NCI-H69 (cell line): Measurements from ENCODE around the gene MAN2A1.
"Not testable (repeated sequence)": the region's sequence is repeated elsewhere in the genome, so short reads cannot be mapped to it uniquely, and the experiment has no call there.

Experiments
- DNase-seq: peaks from one replicate; lab custom pipeline; 2025; lab: John Stamatoyannopoulos, UW

The MAN2A1 gene

DNA sequence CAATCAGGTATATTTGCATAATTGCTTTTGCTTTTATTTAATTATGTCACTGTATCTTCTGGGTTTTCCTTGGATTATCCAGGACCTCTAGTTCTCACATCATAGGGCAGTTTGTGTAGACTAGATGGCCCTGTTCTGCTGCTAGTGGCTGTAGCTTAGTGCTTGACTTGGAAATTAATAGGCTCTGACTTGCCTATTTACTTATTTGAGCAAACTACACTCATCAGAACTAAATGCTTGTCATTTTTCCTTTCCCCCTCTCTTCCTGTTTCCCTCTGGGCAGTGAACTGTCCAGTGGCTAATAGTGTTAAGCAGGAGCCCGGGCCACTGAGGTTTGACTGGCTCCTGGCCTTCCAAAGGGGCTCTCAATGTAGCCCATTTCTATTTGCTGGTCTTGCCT is 135.7 kb downstream of the MAN2A1 start:
- no peak for DNase-seq

DNA sequence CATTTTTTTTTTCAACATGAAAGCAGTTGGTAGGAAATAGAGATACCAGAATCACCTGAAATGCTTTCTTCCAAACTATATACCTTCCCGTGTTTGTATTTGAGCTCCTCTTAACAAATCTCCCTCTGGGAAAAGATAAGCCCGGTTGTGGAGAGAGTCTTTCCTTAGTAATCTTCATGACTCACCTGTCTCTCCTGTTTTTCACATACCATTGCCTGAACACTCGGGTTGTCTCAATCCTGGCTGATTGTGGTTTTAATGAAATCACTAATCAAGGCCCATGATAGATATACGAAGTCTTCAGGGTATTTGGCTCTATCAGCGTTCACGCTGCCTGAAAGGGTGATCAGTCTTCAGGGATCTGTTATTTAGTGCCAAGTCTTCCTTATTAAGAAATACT is 136.7 kb downstream of the MAN2A1 start:
- no peak for DNase-seq

DNA sequence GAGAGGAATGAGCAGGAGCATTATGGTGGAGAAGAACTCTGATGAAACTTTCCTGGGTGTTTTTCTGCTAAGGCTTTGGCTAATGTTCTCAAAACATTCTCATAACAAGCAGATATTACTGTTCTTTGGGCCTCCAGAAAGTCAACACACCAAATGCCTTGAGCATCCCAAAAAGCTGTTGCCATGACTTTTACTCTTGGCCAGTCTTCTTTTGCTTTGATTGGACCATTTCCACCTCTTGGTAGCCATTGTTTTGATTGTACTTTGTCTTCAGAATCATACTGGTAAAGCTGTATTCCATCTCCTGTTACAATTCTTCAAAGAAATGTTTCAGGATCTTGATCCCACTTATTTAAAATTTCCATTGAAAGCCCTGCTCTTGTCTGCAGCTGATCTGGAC is 139.6 kb downstream of the MAN2A1 start:
- no peak for DNase-seq

DNA sequence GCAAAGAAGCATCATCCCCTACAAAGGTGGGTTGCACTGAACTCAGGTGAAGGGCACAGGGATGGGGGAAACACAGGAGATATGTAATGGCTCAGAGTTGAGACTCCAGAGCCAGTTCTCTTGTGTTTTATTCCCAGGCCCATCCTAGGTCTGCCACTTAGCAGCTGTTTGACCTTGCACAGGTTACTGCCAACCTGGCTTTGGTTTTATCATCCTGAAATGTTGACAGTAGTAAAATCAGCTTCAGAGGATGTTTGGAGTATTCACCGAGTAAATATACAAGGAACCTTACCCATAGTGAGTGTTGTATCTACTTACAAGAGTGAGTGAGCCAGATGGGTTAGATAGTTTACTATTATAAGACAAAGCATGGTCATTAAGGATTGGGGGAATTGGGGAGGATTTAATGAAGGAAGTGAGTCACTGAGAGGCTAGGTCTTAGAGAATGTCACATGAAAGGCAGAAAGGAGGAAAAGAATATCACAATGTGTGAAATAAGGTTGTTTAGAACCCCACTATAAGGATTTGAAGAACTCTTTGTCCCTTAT is 141.3 kb downstream of the MAN2A1 start:
- peak; percentile 28 for DNase-seq

DNA sequence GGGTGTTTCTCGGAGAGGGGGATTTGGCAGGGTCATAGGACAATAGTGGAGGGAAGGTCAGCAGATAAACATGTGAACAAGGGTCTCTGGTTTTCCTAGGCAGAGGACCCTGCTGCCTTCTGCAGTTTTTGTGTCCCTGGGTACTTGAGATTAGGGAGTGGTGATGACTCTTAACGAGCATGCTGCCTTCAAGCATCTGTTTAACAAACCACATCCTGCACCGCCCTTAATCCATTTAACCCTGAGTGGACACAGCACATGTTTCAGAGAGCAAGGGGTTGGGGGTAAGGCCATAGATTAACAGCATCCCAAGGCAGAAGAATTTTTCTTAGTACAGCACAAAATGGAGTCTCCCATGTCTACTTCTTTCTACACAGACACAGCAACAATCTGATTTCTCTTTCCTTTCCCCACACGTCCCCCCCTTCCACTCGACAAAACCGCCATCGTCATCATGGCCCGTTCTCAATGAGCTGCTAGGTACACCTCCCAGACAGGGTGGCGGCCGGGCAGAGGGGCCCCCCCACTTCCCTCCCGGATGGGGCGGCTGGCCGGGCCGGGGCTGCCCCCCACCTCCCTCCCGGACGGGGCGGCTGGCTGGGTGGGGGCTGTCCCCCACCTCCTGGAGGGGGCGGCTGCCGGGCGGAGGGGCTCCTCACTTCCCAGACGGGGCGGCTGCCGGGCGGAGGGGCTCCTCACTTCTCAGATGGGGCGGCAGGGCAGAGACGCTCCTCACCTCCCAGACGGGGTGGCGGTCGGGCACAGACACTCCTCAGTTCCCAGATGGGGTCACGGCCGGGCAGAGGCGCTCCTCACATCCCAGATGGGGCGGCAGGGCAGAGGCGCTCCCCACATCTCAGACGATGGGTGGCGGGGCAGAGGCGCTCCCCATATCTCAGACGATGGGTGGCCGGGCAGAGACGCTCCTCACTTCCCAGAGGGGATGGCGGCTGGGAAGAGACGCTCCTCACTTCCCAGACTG is 142.8 kb downstream of the MAN2A1 start:
- not testable (repeated sequence) for DNase-seq

DNA sequence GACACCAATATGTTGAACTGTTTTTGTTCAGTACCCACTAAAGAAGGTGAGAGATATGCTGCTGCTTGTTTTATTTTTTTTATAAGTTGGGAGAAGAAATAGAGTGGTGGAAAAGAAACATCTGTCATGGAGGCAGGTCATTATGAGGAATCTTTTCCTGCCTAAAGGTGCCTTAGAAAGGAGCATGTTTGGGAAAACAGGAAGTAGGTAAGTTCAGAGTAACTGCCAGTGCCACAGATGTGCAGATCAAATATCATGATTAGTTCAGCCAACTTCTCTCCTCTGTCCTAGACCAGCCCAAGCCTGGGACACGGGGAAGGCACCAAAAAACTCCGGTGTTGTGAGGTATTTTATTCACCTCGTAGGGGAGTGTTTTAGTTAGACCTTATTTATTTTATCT is 144.2 kb downstream of the MAN2A1 start:
- no peak for DNase-seq

DNA sequence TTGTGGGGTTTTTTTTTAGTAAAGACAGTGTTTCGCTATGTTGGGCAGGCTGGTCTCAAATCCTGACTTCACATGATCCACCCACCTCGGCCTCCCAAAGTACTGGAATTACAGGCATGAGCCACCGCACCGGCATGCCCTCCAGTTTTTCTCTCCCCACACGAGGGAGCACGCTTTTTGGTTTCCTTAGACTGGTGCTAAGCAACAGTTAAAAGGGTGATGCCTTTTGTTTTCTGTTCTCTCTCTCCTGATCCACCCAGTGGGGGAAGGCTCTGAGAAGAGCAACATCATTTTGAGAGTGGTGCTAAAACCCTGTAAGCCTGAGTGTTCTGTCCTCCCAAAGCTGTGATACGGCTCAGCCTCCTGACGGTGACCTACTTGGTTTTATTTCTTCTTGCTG is 146.6 kb downstream of the MAN2A1 start:
- no peak for DNase-seq

DNA sequence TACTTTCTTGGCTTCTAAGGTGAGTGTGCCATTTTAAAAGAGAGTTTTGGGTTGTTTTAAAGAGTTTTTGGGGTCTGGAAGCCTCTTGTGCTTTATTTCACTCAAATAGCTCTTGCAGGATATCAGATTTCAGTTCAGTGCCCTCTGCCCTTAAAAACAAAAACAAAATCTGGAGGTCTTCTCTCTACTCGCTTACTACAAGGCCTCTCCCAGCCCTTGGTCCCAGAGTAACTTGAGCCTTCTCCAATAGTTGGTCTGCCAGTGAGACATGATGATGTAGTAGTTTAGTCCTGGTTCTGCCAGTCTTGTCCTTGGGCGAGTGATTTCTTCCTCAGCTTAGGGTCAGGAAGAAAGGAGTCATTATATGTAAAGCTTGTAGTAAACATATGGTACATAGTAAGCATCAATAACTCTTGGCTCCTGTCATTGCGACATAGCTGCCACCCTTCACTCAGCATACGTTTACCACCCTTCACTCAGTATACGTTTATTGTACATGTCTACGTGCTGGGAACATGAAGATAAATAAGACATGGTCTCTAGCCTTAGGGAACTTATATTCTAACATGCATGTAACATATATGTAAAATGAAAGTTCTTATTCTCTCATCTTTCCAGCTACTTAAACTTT is 147.6 kb downstream of the MAN2A1 start:
- DNase-seq = no peak

DNA sequence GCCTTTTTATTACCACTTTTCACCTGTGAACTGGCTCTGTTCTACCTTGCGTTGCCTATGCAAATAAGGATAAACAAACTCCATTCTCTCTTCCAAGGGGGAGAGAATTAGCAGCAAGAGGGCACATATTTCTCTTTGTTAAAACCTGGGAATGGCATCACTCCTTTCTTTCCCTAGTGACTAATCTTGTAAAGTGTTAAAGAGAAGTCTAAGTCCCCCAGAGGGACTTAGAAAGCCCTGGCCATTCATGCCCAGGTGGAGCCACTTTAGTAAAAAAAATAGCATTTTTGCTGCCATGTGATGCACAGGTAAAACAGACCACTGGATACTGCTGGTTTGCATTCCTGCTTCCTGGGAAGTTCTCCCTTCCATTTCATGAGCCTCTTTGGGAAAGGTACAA is 148.4 kb downstream of the MAN2A1 start:
- no peak for DNase-seq

DNA sequence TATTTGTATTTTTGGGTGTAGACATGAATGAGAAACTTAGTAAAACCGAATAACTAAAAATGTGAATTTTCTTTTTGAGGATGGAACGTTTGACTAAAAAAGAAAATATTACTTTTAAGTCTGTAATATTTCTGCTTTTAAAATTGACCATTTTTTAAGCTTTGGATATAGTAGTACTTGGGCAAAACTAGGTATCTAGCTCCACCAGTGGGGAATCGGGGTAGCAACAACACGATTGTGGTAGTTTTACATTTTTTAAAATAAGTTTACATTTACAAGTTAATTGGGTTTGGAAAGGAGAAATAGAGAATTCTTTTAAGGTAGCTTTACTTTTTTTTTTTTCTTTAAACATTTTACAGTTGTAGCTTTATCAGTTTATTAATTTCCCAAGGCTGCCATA is 154.4 kb downstream of the MAN2A1 start:
- DNase-seq = no peak

DNA sequence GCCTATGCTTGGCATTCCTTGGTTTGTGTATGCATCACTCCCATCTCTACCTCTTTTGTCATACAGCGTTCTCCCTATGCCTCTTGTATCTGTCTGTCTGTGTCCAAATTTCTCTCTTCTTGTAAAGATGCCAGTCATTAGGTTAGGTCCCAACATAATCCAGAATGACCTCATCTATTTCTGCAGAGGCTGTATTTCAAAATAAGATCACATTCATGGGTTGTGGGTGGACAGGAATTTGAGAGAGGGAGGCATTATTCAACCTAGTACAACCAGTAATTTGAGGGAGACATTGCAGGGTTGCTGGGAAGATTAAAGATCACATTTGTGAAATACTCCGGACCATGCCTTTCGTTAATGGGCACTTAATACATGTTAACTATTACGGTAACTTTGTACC is 155.0 kb downstream of the MAN2A1 start:
- DNase-seq = no peak

DNA sequence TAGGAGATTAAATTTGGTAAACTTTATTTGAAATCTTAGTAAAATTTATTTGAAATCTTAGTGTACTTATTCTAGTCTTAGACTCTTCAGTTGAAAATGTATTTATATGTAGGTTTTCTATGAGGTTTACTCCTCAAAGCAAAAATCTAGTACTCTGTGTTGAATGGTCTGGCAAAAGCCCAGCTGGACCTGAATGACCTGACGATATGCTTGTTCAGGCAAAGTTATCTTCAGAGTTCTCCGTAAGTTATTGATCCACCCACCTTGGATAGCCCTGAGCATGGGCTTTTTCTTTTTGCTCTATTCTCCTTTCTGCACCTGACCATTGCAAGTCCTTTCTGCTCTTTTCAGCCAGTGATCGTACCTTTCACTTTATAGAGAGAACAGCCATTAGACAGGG is 158.4 kb downstream of the MAN2A1 start:
- no peak for DNase-seq

DNA sequence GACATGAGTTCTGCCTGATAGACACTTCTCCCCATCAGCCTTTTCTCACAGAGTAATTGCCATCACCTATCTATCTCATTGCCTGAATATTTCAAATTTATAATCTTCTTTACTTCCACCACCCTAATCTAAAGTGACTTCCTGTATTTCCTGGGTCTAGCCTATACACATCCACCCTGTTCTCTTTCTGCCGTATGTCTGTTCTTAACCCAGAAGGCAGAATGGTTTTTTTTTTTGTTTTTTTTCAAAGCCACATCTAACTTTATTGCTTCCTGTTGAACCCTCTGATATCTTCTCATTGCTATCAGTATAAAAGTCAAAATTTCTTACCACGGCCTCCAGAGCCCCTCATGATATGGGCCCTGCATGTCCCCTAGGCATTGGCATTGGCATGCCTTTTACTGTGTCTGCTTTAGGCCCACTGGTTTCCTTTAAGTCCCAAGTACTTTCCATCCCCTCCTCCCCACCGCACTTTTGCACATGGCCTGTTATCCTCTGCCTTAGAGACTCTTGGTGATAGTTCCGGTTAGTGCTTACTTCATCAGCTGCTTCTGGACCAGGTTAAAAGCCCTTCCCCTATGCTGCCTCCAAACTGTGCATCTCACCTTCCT is 159.9 kb downstream of the MAN2A1 start:
- DNase-seq = no peak

DNA sequence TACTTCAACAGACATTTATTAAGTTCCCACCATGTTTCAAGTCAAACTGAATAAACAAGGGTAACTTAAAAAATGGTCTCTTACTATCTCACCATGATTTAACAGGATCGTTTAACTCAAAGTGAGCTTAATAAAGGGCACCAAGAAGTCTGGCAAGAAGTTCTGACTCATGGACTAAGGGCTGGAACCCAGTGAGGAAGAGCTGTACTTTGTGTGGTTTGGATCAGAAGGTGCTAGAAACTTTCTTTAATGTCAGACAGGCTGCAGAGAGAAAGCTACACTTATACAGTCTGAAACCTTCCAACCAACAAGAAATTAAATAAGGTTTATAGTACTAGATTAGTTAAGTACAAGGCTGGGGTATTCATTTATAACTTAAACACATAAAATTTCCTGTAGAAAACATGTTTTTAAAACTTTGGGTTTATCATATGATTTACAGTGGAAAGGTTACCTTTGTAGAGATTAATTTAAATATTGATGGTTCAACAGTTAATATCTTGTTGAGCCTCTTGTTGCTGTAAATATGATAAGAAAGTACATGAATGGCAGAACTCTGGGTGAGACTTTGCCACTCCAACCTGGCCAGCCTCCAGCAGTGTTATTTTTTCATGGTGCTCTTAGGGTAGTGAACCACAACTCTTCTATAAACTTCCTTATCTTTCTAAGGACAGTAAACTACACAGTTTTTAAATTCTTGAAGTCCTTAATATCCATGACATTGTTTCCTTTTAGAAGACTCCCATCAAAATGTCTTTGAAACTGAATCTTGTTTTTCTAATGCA is 162.8 kb downstream of the MAN2A1 start:
- DNase-seq = no peak

DNA sequence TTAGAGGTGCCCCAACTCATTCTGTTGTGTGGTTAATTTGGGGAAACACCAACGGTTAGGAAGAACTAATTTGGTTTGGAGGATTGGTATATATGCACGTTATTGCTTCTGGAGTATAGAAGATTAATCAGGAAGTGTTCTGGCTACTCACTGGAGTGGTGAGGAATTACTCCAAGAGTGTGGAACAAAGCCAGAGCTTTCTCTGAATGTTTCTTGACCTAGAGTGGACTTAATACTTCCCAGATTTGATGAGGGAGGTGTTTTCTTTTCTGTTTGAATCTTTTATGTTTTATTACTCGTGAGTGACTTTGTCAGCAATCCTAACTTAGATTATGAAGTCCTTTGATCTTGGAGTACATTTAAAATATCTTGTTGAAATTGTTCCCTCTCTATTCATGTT is 163.7 kb downstream of the MAN2A1 start:
- no peak for DNase-seq

DNA sequence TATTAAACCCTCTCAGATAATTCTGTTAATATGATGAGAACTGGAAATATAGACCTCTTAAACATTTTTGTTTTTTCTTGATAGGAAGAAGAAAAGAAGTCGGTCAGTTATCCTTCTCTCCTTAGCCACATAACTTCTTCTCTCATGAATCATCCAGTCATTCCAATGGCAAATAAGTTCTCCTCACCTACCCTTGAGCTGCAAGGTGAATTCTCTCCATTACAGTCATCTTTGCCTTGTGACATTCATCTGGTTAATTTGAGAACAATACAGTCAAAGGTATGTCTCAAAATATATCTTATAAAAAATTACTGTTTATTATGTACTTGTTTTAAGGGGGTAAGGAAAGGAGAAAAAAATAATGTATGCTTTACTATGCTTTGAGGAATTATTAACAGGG is 165.3 kb downstream of the MAN2A1 start:
- no peak for DNase-seq

DNA sequence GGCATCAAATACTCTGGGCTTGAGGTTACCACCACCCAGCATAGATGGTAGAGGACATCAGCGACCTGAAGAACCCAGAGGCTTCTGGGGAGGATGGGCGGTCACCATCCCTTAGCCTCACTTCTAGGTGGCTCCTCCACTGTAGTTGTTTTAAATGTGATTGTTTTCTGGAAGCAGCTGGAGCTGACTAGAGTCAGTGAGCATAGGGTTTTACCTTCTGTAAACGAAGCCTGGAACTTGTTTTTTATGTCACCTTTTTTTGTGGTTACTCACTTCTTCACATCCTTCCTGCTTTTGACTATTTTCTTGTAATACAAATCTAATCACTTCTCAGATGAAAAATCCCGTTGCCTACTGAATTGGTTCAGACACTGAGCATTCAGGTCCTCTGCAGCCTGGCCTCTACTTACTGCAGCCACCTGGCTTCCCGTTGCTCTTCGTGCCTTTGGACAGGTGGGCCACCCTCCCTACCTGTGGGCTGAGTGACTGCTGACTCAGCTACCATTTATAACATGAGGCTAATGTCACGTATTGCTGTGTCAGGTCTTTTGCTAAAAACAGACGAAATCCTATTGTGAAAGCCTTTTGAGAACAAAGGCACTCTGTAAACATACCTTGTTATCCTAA is 167.8 kb downstream of the MAN2A1 start:
- DNase-seq = peak; percentile 8

DNA sequence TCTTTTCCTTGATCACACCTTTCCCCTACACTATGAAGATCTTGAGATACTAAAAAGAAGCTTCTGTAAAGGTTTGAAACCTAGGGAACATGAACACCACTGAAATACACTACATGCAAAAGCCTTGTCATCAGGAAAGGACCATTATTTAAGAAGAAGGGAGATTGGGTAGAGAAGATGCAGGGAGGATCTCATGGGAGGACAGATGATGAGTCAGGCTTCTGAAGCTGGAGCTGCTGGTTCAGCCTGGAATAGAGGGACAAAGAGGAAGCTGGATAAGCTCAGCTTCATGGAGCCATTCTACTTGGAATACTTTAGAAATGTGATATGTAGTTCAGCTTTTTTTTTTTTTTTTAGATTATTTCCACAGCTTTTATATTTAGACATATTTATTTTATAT is 169.8 kb downstream of the MAN2A1 start:
- DNase-seq = no peak

DNA sequence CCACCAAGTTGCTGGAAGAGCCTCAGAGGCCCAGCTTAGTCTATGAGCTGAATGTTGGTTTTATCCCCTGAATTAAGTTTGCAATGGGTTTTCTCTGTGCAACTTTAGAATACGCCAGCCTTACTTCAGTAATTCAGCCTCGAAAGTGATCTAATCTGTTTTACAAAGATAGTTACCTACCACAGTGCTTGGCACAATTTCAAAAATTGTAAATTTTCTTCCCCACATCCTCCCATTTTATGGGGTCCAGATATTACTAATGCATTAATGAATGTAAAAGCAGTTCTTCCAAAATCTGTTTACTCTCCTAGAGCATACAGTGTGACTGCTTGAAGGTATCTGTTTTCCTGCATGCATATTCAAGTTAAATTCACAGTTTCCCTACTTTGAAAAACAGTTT is 172.6 kb downstream of the MAN2A1 start:
- no peak for DNase-seq

DNA sequence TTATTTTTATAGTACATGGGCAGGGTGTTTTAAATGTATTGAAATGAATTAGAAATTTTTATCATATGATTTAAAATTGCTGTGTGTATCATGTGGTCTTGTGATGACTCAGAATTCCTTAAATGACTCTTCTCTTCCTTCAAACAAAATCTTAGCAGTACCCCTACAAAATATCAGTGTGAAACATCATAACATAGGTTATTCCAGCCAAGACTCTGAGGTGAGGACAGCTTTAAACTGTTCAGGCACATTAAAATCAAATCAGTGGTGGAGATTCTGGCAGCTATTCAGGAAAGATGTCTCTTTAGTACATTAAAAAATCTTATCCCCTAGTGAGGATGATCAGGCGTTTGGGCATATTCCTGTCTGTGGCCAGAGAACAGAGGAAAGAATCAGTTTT is 174.0 kb downstream of the MAN2A1 start:
- no peak for DNase-seq

DNA sequence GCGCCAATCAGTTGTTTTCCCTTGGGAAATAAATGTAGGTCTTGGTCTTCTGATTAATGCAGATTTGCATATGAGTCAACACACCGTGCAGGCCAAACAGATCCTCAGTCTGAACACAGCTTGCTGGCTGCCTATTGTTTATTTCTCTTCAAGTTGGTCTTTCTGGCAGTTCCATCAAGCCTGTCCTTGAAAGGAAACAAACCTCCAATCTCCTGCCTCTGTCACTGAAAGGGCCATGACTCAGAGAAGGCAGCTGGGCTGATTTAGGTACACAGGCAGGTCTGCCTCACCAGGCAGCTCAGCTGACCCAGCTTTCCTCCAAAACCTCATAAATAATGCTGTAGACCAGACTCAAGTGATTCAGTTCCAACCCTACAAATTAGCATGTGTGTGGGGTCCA is 175.9 kb downstream of the MAN2A1 start:
- DNase-seq = peak; percentile 53

DNA sequence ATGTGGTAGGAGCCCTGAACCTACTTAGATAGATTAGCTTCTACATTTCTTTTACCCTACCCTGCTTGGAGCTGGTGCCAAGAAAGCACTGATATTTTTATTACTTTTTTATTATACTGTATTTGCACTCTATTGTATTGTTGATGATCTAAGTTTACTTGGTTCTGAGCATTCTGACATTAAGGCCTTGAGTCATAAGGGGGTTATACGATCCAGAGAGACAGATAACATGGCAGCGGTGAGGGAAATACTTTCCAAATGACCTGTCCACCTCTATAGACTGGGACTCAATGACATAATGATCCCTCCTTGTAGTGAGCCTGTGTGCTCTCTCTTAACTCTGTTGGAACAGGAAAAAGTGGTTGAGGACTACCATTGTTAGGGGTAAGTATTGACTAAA is 176.3 kb downstream of the MAN2A1 start:
- no peak for DNase-seq
